HG03354 (cell line): ENCODE measurements around the gene OTUB1.

Source experiments
- ATAC-seq: cut with Tn5 transposase; IDR thresholded peaks from one replicate; pipeline ENCODE4 v1.9.1; 2021; ENCODE audit warnings: mild to moderate bottlenecking; ENCODE audit not compliant: unreplicated experiment, poor library complexity, severe bottlenecking

Gene OTUB1

GRCh38 chr11:64003807-64004589, 17.8 kb downstream of the OTUB1 start:
- no peak for ATAC-seq

- no peak for ATAC-seq
These were observed 18.3 kb downstream of the OTUB1 start for GRCh38 chr11:64004590-64004984.

GRCh38 chr11:64005691-64006090, 19.5 kb downstream of the OTUB1 start:
- ATAC-seq = no peak

- no peak for ATAC-seq
These were observed 20.2 kb downstream of the OTUB1 start for GRCh38 chr11:64006398-64006797.

GRCh38 chr11:64007160-64007628, 21.0 kb downstream of the OTUB1 start:
- ATAC-seq = no peak

GRCh38 chr11:64007629-64008282, 21.5 kb downstream of the OTUB1 start:
- ATAC-seq = no peak

GRCh38 chr11:64008283-64008913, 22.2 kb downstream of the OTUB1 start:
- ATAC-seq = no peak

- no peak for ATAC-seq
These were observed 22.8 kb downstream of the OTUB1 start for GRCh38 chr11:64008914-64009633.

- no peak for ATAC-seq
These were observed 23.5 kb downstream of the OTUB1 start for GRCh38 chr11:64009710-64010109.

GRCh38 chr11:64010783-64011182, 24.5 kb downstream of the OTUB1 start:
- no peak for ATAC-seq

GRCh38 chr11:64011371-64011770, 25.1 kb downstream of the OTUB1 start:
- no peak for ATAC-seq

- ATAC-seq = no peak
These were observed 27.1 kb downstream of the OTUB1 start for GRCh38 chr11:64013141-64013896.

GRCh38 chr11:64014356-64014755, 28.1 kb downstream of the OTUB1 start:
- no peak for ATAC-seq

- no peak for ATAC-seq
These were observed 29.3 kb downstream of the OTUB1 start for GRCh38 chr11:64015510-64015909.

- no peak for ATAC-seq
These were observed 30.0 kb downstream of the OTUB1 start for GRCh38 chr11:64015935-64016845.

GRCh38 chr11:64017945-64018224, 31.6 kb downstream of the OTUB1 start:
- ATAC-seq = no peak

- no peak for ATAC-seq
These were observed 32.1 kb downstream of the OTUB1 start for GRCh38 chr11:64018310-64018709.

- no peak for ATAC-seq
These were observed 33.1 kb downstream of the OTUB1 start for GRCh38 chr11:64019106-64020037.
